Gastrocnemius medialis (tissue), 4 donors: ENCODE results near the gene DDX54.

Experiments
- CTCF ChIP-seq, 5 experiments: fragments of 450-650 bp in 3 of 5; fragments of 200-600 bp in 2 of 5; sonication (generic) in 2 of 5; IDR thresholded peaks in 4 of 5; conservative IDR thresholded peaks in 1 of 5; 1 replicate in 4 of 5; 2 replicates in 1 of 5; pipeline ENCODE4 v1.5.1; 2016 to 2019; ENCODE audit warnings: antibody characterized with exemption in 5 of 5, mild to moderate bottlenecking in 3 of 5, moderate library complexity in 3 of 5
- POLR2A ChIP-seq, 2 donors: fragments of 450-650 bp; IDR thresholded peaks; one replicate each; pipeline ENCODE4 v1.6.1; 2017; ENCODE audit warnings: antibody characterized with exemption in 2 of 2, mild to moderate bottlenecking in 2 of 2, moderate library complexity in 2 of 2

DNA sequence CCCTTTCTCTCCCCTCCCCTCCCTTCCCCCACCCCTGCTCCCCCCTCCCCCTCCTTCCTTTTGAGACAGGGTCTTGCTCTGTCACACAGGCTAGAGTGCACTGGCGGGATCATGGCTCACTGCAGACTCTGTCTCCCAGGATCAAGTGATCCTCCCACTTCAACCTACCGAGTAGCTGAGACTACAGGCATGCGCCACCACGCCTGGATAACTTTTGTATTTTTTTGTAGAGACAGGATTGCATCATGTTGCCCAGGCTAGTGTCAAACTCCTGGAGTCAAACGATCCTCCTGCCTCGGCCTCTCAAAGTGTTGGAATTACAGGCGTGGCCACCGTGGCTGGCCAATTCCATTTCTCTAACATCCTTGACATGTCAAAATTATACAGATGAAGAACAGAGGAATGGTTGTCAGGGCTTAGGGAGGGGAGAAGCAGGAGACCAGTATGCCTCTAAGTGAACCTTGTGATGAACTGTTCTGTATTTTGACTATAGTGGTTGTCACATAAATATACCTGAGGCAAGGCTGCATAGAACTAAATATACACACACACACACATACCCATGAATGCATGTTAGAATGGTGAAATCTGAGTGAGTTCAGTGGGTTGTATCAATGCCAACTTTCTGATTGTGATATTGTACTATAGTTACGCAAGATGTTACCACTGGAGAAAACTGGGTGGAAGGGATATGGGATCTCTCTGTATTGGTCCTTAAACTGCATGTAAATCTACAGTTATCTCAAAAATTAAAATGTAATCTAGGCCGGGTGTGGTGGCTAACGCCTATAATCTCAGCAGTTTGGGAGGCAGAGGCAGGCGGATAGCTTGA, 39.3 kb downstream of the DDX54 start:
- no peak for TF ChIP-seq CTCF (IDR thresholded peaks at IDR 0.05 in 4 of 5, conservative IDR thresholded peaks at IDR 0.05 in 1 of 5)
- no peak for TF ChIP-seq POLR2A (IDR thresholded peaks at IDR 0.05)
